Measurements from ENCODE around the gene ST3GAL3. TPM values are rescaled to one million over a fixed set of nuclear protein-coding genes. Genes with fewer than 3 reads are reported as not detected.

ST3GAL3 gene
- total RNA-seq, 1 donor from 2014 or later = 13.6 TPM

DNA sequence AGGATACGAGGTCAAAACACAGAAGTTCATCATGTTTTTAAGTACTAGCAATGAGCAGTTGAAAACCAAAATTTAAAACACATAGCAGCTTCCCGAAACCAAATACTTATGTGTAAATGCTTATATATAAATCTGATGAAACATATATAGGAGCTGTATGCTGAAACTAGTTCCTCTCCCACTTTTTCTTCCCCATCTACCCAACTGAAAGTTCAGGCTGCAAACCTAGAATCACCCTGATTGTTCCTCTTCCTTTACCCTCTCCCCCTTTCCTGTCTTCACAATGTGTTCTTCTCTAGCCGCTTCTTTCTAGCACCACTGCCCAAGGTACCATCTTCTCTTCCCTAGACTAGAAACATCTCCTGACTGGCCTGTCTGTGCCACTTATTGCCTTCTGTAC lies 90.6 kb downstream of the ST3GAL3 start:
- H3F3A ChIP-seq (ENCODE audit: low read depth) = no peaks in the 10 kb centered on the region
- H3K4me1 ChIP-seq = no peaks in the 10 kb centered on the region
- no peaks in the 10 kb centered on the region for H3K36me3 ChIP-seq
- no peaks in the 10 kb centered on the region for H3K9me3 ChIP-seq (ENCODE audit: low read depth)
- no peaks in the 10 kb centered on the region for H3K79me2 ChIP-seq (ENCODE audit: low read depth)
- TF ChIP-seq, protein P1, sequence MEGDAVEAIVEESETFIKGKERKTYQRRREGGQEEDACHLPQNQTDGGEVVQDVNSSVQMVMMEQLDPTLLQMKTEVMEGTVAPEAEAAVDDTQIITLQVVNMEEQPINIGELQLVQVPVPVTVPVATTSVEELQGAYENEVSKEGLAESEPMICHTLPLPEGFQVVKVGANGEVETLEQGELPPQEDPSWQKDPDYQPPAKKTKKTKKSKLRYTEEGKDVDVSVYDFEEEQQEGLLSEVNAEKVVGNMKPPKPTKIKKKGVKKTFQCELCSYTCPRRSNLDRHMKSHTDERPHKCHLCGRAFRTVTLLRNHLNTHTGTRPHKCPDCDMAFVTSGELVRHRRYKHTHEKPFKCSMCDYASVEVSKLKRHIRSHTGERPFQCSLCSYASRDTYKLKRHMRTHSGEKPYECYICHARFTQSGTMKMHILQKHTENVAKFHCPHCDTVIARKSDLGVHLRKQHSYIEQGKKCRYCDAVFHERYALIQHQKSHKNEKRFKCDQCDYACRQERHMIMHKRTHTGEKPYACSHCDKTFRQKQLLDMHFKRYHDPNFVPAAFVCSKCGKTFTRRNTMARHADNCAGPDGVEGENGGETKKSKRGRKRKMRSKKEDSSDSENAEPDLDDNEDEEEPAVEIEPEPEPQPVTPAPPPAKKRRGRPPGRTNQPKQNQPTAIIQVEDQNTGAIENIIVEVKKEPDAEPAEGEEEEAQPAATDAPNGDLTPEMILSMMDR (IDR thresholded peaks at IDR 0.05) = no peak
- TF ChIP-seq EZH2phosphoT487 (IDR thresholded peaks at IDR 0.05) (no peak), EZH2 (IDR thresholded peaks at IDR 0.05) (no peak)
- no peak overlapping the region for H2AFZ ChIP-seq (replicated peaks)
- Mint-ChIP-seq H3K27me3 (ENCODE audit: insufficient read depth, low read depth) (no peaks in the 10 kb centered on the region), H3K4me3 (no peak overlapping the region), H3K36me3 (peaks cover 11% of the 10 kb centered on the region), H3K4me1 (peaks cover 4% of the 10 kb centered on the region), H3K27ac (no peak overlapping the region), H3K9me3 (no peaks in the 10 kb centered on the region)
- H3K4me3 ChIP-seq = no peak overlapping the region
- no peak overlapping the region for H3K4me2 ChIP-seq
- H3K27ac ChIP-seq = no peak overlapping the region
- H4K20me1 ChIP-seq (ENCODE audit: low read depth) = no peaks in the 10 kb centered on the region
- no peak for DNase-seq (ENCODE audit: low spot score)
- no peak overlapping the region for H3K9ac ChIP-seq
- H3K27me3 ChIP-seq = no peaks in the 10 kb centered on the region

DNA sequence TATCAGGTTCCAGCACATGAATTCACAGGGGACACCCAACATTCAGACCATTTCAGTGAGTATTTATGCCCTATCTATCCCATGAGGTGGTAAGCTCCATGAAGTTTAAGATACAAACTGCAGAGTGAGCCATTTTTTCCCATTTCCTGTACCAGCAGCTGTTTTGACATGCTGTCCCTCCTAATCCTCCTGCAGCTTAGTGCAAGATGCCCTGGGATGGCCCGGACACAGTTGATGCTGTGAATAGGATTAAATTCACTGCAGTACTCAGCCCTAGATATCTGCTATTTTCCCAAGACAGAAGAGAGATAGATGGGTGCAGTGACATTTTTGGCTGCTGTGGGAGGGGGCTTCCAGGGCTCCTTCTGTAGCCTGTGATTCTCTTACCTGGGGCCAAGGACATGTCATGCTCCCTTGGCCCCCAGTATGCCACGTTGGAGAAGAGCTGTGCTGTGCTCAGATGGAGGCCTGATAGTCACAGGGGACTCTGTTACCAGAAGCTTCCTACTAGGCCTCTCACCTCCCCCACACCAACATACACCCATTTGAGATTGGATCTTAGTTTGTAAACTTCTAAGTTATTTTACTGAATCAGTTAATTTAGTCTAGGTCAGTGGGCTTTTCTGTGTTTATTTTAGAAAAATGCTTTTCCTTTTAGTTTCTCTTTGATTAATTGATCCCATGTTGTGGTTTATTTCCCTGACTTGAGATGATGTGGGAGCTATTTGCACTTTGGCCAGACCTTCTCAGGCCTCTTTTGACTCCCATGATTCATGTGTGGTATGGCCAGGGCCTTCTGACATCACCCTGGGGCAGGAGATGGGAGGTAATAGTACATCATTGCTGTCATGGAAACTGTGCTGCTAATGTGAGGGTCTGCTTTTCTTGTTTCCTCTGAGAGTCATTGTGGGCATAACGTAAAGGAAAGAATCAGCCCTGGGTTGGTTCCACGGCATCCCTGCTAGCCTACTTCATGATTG lies 92.6 kb downstream of the ST3GAL3 start:
- H3K79me2 ChIP-seq (ENCODE audit: low read depth) = no peaks in the 10 kb centered on the region
- no peak overlapping the region for H2AFZ ChIP-seq (replicated peaks)
- H4K20me1 ChIP-seq (ENCODE audit: low read depth) = no peaks in the 10 kb centered on the region
- H3K9ac ChIP-seq = no peak overlapping the region
- DNase-seq (ENCODE audit: low spot score) = peak; percentile 42
- H3K27ac ChIP-seq = no peak overlapping the region
- H3K36me3 Mint-ChIP-seq = peaks cover 11% of the 10 kb centered on the region
- H3K4me3 ChIP-seq = no peak overlapping the region
- no peak overlapping the region for H3K4me2 ChIP-seq
- H3K27ac Mint-ChIP-seq = no peak overlapping the region
- no peak for TF ChIP-seq EZH2phosphoT487 (IDR thresholded peaks at IDR 0.05)
- TF ChIP-seq, protein P1 (IDR thresholded peaks at IDR 0.05) = no peak
- TF ChIP-seq EZH2 (IDR thresholded peaks at IDR 0.05) = no peak
- no peaks in the 10 kb centered on the region for H3K27me3 Mint-ChIP-seq (ENCODE audit: insufficient read depth, low read depth)
- H3K4me3 Mint-ChIP-seq = no peak overlapping the region
- H3K9me3 Mint-ChIP-seq = no peaks in the 10 kb centered on the region
- no peaks in the 10 kb centered on the region for H3K9me3 ChIP-seq (ENCODE audit: low read depth)
- H3K36me3 ChIP-seq = no peaks in the 10 kb centered on the region
- no peaks in the 10 kb centered on the region for H3K4me1 ChIP-seq
- no peaks in the 10 kb centered on the region for H3F3A ChIP-seq (ENCODE audit: low read depth)
- H3K27me3 ChIP-seq = no peaks in the 10 kb centered on the region
- peaks cover 4% of the 10 kb centered on the region for H3K4me1 Mint-ChIP-seq

DNA sequence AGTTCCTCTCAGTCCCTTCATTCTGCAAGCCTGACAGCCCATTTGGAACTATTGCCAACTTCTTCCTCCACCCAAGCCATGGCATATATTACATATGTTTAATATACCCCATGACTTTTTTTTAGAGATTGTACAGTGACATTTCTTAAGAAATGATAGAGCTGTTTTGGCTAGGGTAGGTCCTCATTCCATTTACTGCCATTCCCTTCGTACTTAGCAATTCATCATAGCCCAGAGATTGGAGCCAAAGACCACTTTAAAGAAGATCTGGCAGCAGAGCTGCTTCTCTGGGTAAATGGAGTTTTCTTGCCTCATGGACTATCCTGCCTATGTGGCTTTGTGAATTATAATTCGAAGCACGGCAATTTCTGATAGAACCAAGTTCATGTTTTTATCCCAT lies 93.4 kb downstream of the ST3GAL3 start:
- no peak overlapping the region for H3K4me2 ChIP-seq
- TF ChIP-seq EZH2 (IDR thresholded peaks at IDR 0.05) (no peak), EZH2phosphoT487 (IDR thresholded peaks at IDR 0.05) (no peak)
- TF ChIP-seq, protein P1 (IDR thresholded peaks at IDR 0.05) = no peak

More for the DNA sequence above, 93.4 kb downstream of the ST3GAL3 start:
- no peaks in the 10 kb centered on the region for H3K9me3 Mint-ChIP-seq
- no peaks in the 10 kb centered on the region for H3K9me3 ChIP-seq (ENCODE audit: low read depth)
- no peaks in the 10 kb centered on the region for H3K27me3 Mint-ChIP-seq (ENCODE audit: insufficient read depth, low read depth)
- no peaks in the 10 kb centered on the region for H3K4me1 ChIP-seq
- H3K36me3 ChIP-seq = no peaks in the 10 kb centered on the region
- no peak overlapping the region for H3K4me3 Mint-ChIP-seq
- DNase-seq (ENCODE audit: low spot score) = no peak
- no peaks in the 10 kb centered on the region for H4K20me1 ChIP-seq (ENCODE audit: low read depth)
- H3K9ac ChIP-seq = no peak overlapping the region
- H3K4me3 ChIP-seq = no peak overlapping the region
- no peak overlapping the region for H3K27ac ChIP-seq
- H3K4me1 Mint-ChIP-seq = peaks cover 4% of the 10 kb centered on the region
- no peaks in the 10 kb centered on the region for H3K79me2 ChIP-seq (ENCODE audit: low read depth)
- no peak overlapping the region for H3K27ac Mint-ChIP-seq
- H3F3A ChIP-seq (ENCODE audit: low read depth) = no peaks in the 10 kb centered on the region
- no peaks in the 10 kb centered on the region for H3K27me3 ChIP-seq
- no peak overlapping the region for H2AFZ ChIP-seq (replicated peaks)
- H3K36me3 Mint-ChIP-seq = peaks cover 11% of the 10 kb centered on the region
